ES-I3 (cell line): ENCODE measurements around the gene EZH2.

Experiments used
- H3K36me3 ChIP-seq: 2 replicates; pipeline ENCODE4 v1.6.1; 2013; ENCODE audit warnings: mild to moderate bottlenecking, low read length, control low read depth, moderate library complexity; ENCODE audit not compliant: insufficient read depth
- H3K4me1 ChIP-seq: 2 replicates; pipeline ENCODE4 v1.6.1; 2013; ENCODE audit warnings: mild to moderate bottlenecking, control low read depth, low read length; ENCODE audit not compliant: insufficient read depth
- H3K9ac ChIP-seq: 2 replicates; pipeline ENCODE4 v1.6.1; 2013; ENCODE audit warnings: low read depth, mild to moderate bottlenecking, low read length, moderate library complexity
- H3K9me3 ChIP-seq: 2 replicates; pipeline ENCODE4 v1.6.1; 2013; ENCODE audit warnings: mild to moderate bottlenecking, low read length, moderate library complexity; ENCODE audit not compliant: control insufficient read depth, insufficient read depth

EZH2 gene

GRCh38 chr7:148883266-148884048 lies 634 bp downstream of the EZH2 start:
- H3K36me3 ChIP-seq: no peaks in the 10 kb centered on the region
- no peaks in the 10 kb centered on the region for H3K4me1 ChIP-seq
- peak overlapping the region; percentile 89 for H3K9ac ChIP-seq

DNA sequence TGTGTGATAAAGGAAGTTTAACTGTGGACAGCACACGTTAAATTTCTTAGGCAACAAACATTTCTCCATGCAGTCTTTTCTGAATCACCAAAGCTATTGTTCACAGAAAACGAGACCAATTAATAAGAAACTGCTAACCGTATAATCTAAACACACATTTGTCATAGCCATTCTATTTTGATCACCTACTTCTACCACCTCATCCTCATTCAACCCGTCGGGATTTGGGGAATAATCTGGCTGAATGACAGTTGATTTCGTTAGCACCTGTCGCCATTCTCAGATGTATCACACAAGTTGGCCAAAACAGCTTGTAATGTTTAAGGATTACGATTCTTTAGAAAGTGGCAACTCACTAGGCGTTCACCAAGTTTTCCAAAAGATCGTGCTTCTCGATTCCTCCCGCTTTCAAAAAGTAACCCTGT lies 1.2 kb downstream of the EZH2 start:
- no peaks in the 10 kb centered on the region for H3K9me3 ChIP-seq
- H3K4me1 ChIP-seq: no peaks in the 10 kb centered on the region
- peak overlapping the region; percentile 89 for H3K9ac ChIP-seq
- no peaks in the 10 kb centered on the region for H3K36me3 ChIP-seq

More at GRCh38 chr7:148883266-148884048, 634 bp downstream of the EZH2 start:
- no peaks in the 10 kb centered on the region for H3K9me3 ChIP-seq

DNA sequence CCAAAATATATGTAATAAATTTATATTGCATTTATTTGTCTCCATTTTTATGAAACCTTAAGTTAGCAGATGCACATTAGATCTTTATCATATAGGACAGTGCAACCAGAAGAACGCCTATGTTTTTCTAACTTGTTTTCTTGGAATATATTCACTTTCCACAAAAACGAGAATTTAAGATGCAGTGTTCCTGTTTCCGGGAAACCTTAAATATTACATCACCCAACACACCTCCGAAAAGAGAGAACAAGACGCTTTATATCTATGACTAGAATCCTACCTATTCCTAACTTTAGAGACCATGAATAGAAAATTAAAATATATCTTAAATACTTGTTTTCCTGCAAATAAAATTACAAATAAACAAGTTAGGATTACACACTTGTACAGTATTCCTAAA lies 1.9 kb downstream of the EZH2 start:
- Histone ChIP-seq H3K9me3 (no peaks in the 10 kb centered on the region), H3K4me1 (no peaks in the 10 kb centered on the region), H3K9ac (no peak overlapping the region), H3K36me3 (no peaks in the 10 kb centered on the region)

DNA sequence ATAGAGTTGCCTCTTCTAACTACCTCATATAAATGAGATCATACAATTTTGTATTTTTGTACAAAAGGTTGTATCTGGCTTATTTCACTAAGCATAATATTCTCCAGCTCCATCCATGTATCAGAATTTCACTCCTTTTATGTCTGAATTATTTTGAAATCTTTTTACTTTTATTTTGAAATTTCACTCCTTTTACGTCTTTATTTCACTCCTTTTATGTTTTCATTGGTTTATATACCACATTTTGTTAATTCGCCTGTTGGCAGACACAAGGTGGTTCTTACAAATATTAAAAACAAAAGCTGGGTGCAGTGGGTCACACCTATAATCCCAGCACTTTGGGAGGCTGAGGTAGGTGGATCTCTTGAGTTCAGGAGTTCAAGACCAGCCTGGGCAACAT lies 5.8 kb downstream of the EZH2 start:
- H3K9me3 ChIP-seq: no peaks in the 10 kb centered on the region
- H3K4me1 ChIP-seq: no peaks in the 10 kb centered on the region

DNA sequence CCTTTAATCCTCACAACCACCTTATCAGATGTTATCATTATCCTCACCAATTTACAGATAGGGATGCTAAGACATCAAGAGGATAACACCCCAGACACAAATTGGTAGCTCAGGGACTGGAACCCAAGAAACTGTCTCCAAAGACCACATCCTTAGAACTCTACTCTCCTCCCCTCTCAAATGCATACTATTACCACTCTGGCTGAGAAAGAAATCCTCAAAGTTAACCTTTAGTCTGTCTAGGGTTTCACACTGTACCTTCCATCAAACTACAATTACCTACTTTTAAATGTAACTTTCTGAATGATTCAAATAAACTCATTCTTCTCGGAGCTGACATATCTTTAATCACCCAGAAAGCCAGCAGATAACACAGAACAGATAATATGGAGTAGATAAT lies 6.6 kb downstream of the EZH2 start:
- Histone ChIP-seq H3K9me3 (no peaks in the 10 kb centered on the region), H3K4me1 (no peaks in the 10 kb centered on the region), H3K36me3 (no peaks in the 10 kb centered on the region), H3K9ac (no peak overlapping the region)

More for the DNA sequence above, 5.8 kb downstream of the EZH2 start:
- Histone ChIP-seq H3K9ac (no peak overlapping the region), H3K36me3 (no peaks in the 10 kb centered on the region)

DNA sequence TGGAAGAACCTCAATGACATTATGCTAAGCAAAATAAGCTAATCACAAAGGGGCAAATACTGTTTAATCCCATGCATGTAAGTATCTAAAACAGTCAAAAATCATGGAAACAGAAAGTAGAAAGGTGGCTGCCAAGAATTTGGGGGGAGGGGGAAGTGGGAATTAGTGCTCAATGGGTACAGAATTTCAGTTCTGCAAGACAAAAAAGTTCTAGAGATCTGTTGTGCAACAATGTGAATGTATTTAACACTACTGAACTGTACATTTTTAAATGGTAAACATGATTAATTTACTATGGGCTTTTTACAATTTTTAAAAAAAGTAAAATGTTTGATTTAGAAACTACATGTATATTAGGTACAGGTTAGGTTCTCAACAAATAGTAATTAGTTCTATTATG lies 11.9 kb downstream of the EZH2 start:
- Histone ChIP-seq H3K9me3 (no peaks in the 10 kb centered on the region; the same call in 1 of the 2 replicates), H3K9ac (no peak overlapping the region), H3K36me3 (no peaks in the 10 kb centered on the region), H3K4me1 (no peaks in the 10 kb centered on the region)

GRCh38 chr7:148871551-148871950 lies 12.5 kb downstream of the EZH2 start:
- H3K9me3 ChIP-seq: no peaks in the 10 kb centered on the region; the same call in 1 of the 2 replicates
- H3K9ac ChIP-seq: no peak overlapping the region
- no peaks in the 10 kb centered on the region for H3K36me3 ChIP-seq
- H3K4me1 ChIP-seq: no peaks in the 10 kb centered on the region

DNA sequence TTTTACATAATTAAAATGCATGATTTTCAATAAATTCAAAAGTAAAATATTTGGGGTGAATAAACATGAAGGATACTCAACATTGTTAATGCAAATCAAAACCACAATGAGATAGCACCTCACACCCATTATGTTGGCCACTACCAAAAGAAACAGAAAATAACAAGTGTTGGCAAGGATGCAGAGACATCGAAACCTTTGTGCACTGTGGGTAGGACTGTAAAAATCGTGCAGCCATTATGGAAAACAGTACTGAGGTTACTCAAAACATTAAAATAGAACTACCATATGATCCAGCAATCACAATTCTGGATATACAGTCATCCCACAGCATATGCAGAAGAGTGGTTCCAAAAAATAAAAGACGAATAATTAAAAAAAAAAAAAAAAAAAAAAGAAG lies 13.1 kb downstream of the EZH2 start:
- no peaks in the 10 kb centered on the region for H3K4me1 ChIP-seq
- no peaks in the 10 kb centered on the region; the same call in 1 of the 2 replicates for H3K9me3 ChIP-seq
- H3K36me3 ChIP-seq: no peaks in the 10 kb centered on the region
- H3K9ac ChIP-seq: no peak overlapping the region

DNA sequence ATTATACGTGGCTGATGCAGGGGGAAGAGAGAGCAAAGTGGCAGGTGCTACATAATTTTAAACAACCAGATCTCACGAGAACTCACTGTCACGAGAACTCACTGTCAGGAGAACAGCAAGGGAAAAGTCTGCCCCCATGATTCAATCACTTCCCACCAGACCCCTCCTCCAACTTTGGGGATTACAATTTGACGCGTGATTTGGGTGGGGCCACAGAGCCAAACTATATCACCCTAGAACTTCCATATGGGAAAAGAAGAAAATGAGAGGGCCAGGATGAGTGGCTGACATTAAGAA lies 15.8 kb downstream of the EZH2 start:
- H3K9me3 ChIP-seq: no peaks in the 10 kb centered on the region; the same call in 1 of the 2 replicates
- H3K36me3 ChIP-seq: no peaks in the 10 kb centered on the region
- no peaks in the 10 kb centered on the region for H3K4me1 ChIP-seq
- no peak overlapping the region for H3K9ac ChIP-seq

DNA sequence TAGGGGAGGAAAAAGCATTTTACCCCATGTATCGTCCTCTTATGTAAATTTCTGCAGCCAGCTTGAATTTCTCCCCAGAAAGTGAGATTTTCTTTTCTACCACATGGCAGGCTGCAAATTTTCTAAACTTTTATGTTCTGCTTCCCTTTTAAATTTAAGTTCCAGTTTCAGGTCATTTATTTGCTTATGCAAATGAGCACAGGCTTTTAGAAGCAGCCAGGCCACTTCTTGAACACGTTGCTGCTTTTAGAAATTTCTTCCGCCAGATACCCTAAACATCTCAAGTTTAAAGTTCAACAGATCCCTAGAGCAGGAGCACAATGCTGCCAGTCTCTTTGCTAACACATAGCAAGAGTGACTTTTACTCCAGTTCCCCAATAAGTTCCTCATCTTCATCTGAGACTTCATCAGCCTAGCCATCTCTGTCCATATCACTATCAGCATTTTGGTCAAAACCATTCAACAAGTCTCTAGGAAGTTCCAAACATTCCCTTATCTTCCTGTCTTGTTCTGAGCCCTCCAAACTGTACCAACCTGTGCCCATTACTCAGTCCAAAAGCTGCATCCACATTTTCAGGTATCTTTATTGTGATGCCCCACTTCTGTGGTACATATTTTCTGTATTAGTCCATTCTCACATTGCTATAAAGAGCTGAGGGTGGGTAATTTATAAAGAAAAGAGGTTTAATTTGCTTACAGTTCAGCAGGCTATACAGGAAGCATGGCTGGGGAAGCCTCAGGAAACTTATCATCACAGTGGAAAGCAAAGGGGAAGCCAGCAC lies 16.3 kb downstream of the EZH2 start:
- Histone ChIP-seq H3K4me1 (no peaks in the 10 kb centered on the region), H3K36me3 (no peaks in the 10 kb centered on the region), H3K9ac (no peak overlapping the region), H3K9me3 (no peaks in the 10 kb centered on the region; the same call in 1 of the 2 replicates)

GRCh38 chr7:148866362-148866761 lies 17.7 kb downstream of the EZH2 start:
- H3K9me3 ChIP-seq: no peaks in the 10 kb centered on the region; the same call in 1 of the 2 replicates
- no peak overlapping the region for H3K9ac ChIP-seq
- H3K36me3 ChIP-seq: no peaks in the 10 kb centered on the region
- H3K4me1 ChIP-seq: peaks cover 4% of the 10 kb centered on the region; the same call in 1 of the 2 replicates

DNA sequence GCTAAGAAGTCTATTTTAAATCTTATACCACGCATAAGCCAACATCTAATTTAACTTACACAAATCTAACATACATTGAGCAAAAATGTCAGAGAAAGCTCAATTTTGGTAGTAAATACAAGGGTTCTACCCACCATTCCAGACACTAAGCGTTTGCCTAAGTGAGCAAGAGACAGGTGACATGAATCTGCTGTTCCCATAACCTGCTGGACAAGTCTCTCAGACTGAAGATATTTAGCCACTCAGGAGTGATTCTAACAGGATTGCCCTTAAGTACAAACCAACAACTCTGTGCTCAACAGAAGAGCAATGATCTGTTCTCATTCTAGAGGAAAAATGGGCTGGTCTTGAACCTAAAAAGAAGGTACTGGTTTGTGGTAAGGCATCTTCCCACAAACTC lies 18.8 kb downstream of the EZH2 start:
- Histone ChIP-seq H3K9ac (no peak overlapping the region), H3K4me1 (peaks cover 4% of the 10 kb centered on the region; the same call in 1 of the 2 replicates), H3K9me3 (no peaks in the 10 kb centered on the region; the same call in 1 of the 2 replicates), H3K36me3 (no peaks in the 10 kb centered on the region)

DNA sequence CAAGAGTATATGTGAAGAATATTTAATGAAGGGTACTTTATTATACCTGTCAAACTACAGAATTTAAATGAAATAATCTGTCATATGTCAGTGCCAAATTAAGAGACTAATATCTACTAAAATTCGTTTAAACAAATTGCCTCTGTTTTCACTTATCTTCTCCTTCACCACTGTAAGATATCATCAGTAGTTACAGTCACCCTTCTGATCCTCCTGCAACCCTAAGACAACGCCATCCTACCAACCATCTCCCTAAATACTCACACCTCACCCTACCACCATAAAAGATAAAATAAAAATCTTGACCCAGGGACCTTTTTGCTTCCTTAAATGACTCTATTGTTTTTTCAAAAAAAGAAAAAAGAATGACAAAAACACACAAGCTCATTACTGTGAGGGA lies 20.8 kb downstream of the EZH2 start:
- peaks cover 4% of the 10 kb centered on the region; the same call in 1 of the 2 replicates for H3K4me1 ChIP-seq
- no peak overlapping the region for H3K9ac ChIP-seq
- H3K36me3 ChIP-seq: no peaks in the 10 kb centered on the region
- H3K9me3 ChIP-seq: no peaks in the 10 kb centered on the region

DNA sequence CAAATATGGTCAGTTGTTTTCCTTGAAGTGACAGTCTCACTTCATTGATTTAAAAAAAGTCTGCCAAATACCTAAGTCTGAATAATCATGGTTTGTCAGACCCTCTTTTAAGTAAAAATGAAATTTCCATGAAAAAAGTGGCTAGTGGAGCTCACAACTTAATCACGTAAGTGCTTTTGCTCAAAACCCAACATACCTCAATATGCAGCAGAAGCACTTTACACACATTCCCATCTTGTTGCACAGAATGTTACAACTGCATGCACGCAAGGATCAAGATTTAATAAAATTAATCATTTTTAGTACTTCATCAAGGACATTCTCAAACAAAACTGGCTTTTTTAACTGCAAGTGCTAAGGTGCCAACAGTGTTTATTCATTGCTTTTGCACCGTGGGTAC lies 21.6 kb downstream of the EZH2 start:
- no peaks in the 10 kb centered on the region for H3K36me3 ChIP-seq
- H3K4me1 ChIP-seq: peaks cover 4% of the 10 kb centered on the region; the same call in 1 of the 2 replicates
- H3K9me3 ChIP-seq: no peaks in the 10 kb centered on the region
- no peak overlapping the region for H3K9ac ChIP-seq

DNA sequence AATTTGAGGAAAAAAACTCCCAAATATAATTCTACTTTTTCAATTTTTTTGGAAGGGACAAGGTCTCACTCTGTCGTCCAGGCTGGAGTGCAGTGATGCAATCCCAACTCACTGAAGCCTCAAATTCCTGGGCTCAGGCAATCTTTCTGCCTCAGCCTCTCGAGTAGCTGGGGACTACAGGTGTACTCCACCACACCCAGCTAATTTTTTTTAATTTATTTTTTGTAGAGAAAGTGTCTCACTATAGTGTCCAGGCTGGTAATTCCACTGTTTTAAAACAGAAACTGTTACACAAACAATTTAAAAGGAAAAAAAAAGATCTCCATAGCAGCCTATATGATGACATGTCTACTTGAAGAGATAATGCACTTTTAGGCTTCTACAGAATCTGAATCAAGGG lies 25.6 kb downstream of the EZH2 start:
- no peak overlapping the region for H3K9ac ChIP-seq
- H3K4me1 ChIP-seq: peaks cover 4% of the 10 kb centered on the region
- no peaks in the 10 kb centered on the region for H3K36me3 ChIP-seq
- H3K9me3 ChIP-seq: no peaks in the 10 kb centered on the region
